Mammary epithelial cell (primary cell): ENCODE results near the gene COL25A1.

Experiments used
- CTCF ChIP-seq, 2 donors: IDR thresholded peaks in 1 of 2; conservative IDR thresholded peaks in 1 of 2; 2 replicates each; pipeline ENCODE4 v1.5.1; 2011 to 2012; ENCODE audit warnings: inconsistent platforms in 2 of 2, low read length in 2 of 2, mild to moderate bottlenecking in 2 of 2, control low read depth in 1 of 2, low read depth in 1 of 2; ENCODE audit not compliant: insufficient read depth in 1 of 2; ENCODE audit errors: extremely low read depth in 1 of 2
- EZH2 ChIP-seq: IDR thresholded peaks from 2 replicates; pipeline ENCODE4 v1.6.1; 2012; ENCODE audit warnings: low read length, inconsistent platforms, borderline replicate concordance

- TF ChIP-seq CTCF (conservative IDR thresholded peaks at IDR 0.05 in 1 of 2, IDR thresholded peaks at IDR 0.05 in 1 of 2; ENCODE audit: extremely low read depth in 1 of 2, insufficient read depth in 1 of 2, low read depth in 1 of 2, low read length in 2 of 2) = no peak
- no peak for TF ChIP-seq EZH2
These were observed 12.9 kb upstream of the COL25A1 start for GRCh38 chr4:109315341-109315740.
